Type B pancreatic cell (in vitro differentiated cells): ENCODE measurements around the gene FMR1. TPM values are rescaled to one million over a fixed set of nuclear protein-coding genes. Genes with fewer than 3 reads are reported as not detected.

Experiments
- DNase-seq: peaks from one replicate; pipeline ENCODE4 v3.0.0; 2021; ENCODE audit warnings: mixed read lengths; ENCODE audit not compliant: unreplicated experiment; ENCODE audit errors: extremely low spot score
- H3K27ac Mint-ChIP-seq: 2 replicates; pipeline ENCODE4 v1.8.0; 2021; ENCODE audit warnings: mild to moderate bottlenecking, mixed read lengths
- H3K27me3 Mint-ChIP-seq: 2 replicates; pipeline ENCODE4 v1.8.0; 2021; ENCODE audit warnings: mixed read lengths
- H3K36me3 Mint-ChIP-seq: 2 replicates; pipeline ENCODE4 v1.8.0; 2021; ENCODE audit warnings: mixed read lengths
- H3K4me1 Mint-ChIP-seq: one replicate; pipeline ENCODE4 v1.8.0; 2021; ENCODE audit warnings: mixed read lengths; ENCODE audit not compliant: unreplicated experiment
- H3K4me3 Mint-ChIP-seq: 2 replicates; pipeline ENCODE4 v1.8.0; 2021; ENCODE audit warnings: mild to moderate bottlenecking, mixed read lengths
- H3K9me3 Mint-ChIP-seq: 2 replicates; pipeline ENCODE4 v1.8.0; 2021; ENCODE audit warnings: mixed read lengths
- CTCF ChIP-seq: fragments of 200-600 bp; sonication (generic); conservative IDR thresholded peaks from 2 replicates; pipeline ENCODE4 v1.5.0; 2021; ENCODE audit warnings: antibody characterized with exemption, mild to moderate bottlenecking
- total RNA-seq: library from RNA; stranded (reverse); gene quantifications from 2 replicates; pipeline ENCODE4 v1.2.1, GENCODE V29; 2021; ENCODE audit warnings: low replicate concordance

The FMR1 gene
- total RNA-seq, 1 donor from 2014 or later, result 63.2 TPM

GRCh38 chrX:147910607-147911006 lies 1.1 kb upstream of the FMR1 start:
- DNase-seq, result no peak
- Mint-ChIP-seq H3K36me3 (no peaks in the 10 kb centered on the region), H3K27ac (peak overlapping the region; percentile 88), H3K4me1 (peaks cover 3% of the 10 kb centered on the region), H3K4me3 (peak overlapping the region; percentile 87), H3K9me3 (peaks cover 5% of the 10 kb centered on the region), H3K27me3 (no peaks in the 10 kb centered on the region)
- no peak for TF ChIP-seq CTCF

- peak overlapping the region; percentile 93 for H3K4me3 Mint-ChIP-seq
- H3K27ac Mint-ChIP-seq, result peak overlapping the region; percentile 85
- no peaks in the 10 kb centered on the region for H3K27me3 Mint-ChIP-seq
- peaks cover 3% of the 10 kb centered on the region for H3K4me1 Mint-ChIP-seq
- H3K9me3 Mint-ChIP-seq, result peaks cover 5% of the 10 kb centered on the region
- no peak for DNase-seq
- no peaks in the 10 kb centered on the region for H3K36me3 Mint-ChIP-seq
- TF ChIP-seq CTCF, result no peak
Observed at GRCh38 chrX:147912093-147912801, 528 bp downstream of the FMR1 start.

DNA sequence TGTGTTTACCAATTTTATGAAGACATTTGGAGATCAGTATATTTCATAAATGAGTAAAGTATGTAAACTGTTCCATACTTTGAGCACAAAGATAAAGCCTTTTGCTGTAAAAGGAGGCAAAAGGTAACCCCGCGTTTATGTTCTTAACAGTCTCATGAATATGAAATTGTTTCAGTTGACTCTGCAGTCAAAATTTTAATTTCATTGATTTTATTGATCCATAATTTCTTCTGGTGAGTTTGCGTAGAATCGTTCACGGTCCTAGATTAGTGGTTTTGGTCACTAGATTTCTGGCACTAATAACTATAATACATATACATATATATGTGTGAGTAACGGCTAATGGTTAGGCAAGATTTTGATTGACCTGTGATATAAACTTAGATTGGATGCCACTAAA lies 1.9 kb downstream of the FMR1 start:
- peaks cover 5% of the 10 kb centered on the region for H3K36me3 Mint-ChIP-seq
- DNase-seq, result no peak
- H3K4me1 Mint-ChIP-seq, result peaks cover 8% of the 10 kb centered on the region
- peak overlapping the region; percentile 93 for H3K4me3 Mint-ChIP-seq
- TF ChIP-seq CTCF, result no peak
- H3K27me3 Mint-ChIP-seq, result no peaks in the 10 kb centered on the region
- peaks cover 5% of the 10 kb centered on the region for H3K9me3 Mint-ChIP-seq
- H3K27ac Mint-ChIP-seq, result peak overlapping the region; percentile 85

- no peaks in the 10 kb centered on the region for H3K27me3 Mint-ChIP-seq
- peak overlapping the region; percentile 93 for H3K4me3 Mint-ChIP-seq
- TF ChIP-seq CTCF, result no peak
- H3K27ac Mint-ChIP-seq, result no peak overlapping the region
- H3K4me1 Mint-ChIP-seq, result peaks cover 8% of the 10 kb centered on the region
- DNase-seq, result no peak
- H3K36me3 Mint-ChIP-seq, result peaks cover 5% of the 10 kb centered on the region
- peaks cover 5% of the 10 kb centered on the region for H3K9me3 Mint-ChIP-seq
Observed at GRCh38 chrX:147914591-147914990, 2.9 kb downstream of the FMR1 start.

DNA sequence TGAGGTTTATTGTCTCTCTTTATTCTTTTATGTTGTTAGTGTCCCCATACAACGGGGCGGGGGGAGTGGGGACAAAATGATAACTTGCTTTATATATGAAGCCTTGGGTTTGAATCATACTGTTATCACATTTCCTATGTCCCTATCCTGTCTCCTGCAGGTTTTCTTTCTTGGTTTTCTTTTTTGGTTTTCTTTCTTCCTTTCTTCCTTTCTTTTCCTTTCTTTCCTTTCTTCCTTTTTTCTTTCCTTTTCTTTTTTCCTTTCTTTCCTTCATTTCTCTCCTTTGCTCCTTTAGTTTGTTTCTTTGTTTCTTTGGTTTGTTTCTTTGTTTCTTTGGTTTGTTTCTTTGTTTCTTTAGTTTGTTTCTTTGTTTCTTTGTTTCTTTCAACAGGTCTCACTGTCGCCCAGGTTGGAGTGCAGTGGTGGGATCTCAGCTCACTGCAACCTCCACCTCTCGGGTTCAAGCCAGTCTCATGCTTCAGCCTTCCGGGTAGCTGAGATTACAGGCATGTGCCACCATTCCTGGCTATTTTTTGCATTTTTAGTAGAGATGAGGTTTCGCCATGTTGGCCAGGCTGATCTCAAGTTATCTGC lies 4.8 kb downstream of the FMR1 start:
- no peak overlapping the region for H3K27ac Mint-ChIP-seq
- no peaks in the 10 kb centered on the region for H3K27me3 Mint-ChIP-seq
- H3K36me3 Mint-ChIP-seq, result peaks cover 5% of the 10 kb centered on the region
- DNase-seq, result no peak
- H3K4me3 Mint-ChIP-seq, result peak overlapping the region; percentile 44
- peaks cover 16% of the 10 kb centered on the region for H3K4me1 Mint-ChIP-seq
- TF ChIP-seq CTCF, result no peak
- no peaks in the 10 kb centered on the region for H3K9me3 Mint-ChIP-seq
